HepG2 (cell line): Measurements from ENCODE around the gene CLIC1. TPM values are rescaled to one million over a fixed set of nuclear protein-coding genes. Genes with fewer than 3 reads are reported as not detected.

Source experiments
- ERF ChIP-seq: IDR thresholded peaks from 2 replicates; pipeline ENCODE4 v1.6.1; 2018; ENCODE audit warnings: missing biosample characterization, missing genetic modification reagents
- IKZF1 ChIP-seq: fragments of 450-650 bp; IDR thresholded peaks from 2 replicates; pipeline ENCODE4 v1.7.1; 2016
- MTA1 ChIP-seq: sonication (generic); formaldehyde crosslinking; IDR thresholded peaks from 2 replicates; pipeline ENCODE4 v1.4.0; 2020; ENCODE audit warnings: missing genetic modification reagents, mild to moderate bottlenecking, borderline replicate concordance
- NFAT5 ChIP-seq: sonication (generic); formaldehyde crosslinking; IDR thresholded peaks from 2 replicates; pipeline ENCODE4 v1.4.0; 2020; ENCODE audit warnings: missing genetic modification reagents
- NFYB ChIP-seq: sonication (generic); formaldehyde crosslinking; IDR thresholded peaks from 2 replicates; pipeline ENCODE4 v1.4.0; 2020; ENCODE audit warnings: missing genetic modification reagents
- PCBP1 ChIP-seq: fragments of 200-400 bp; formaldehyde crosslinking; IDR thresholded peaks from 2 replicates; pipeline ENCODE4 v1.6.1; 2017; ENCODE audit warnings: mild to moderate bottlenecking, low read depth, low read length, borderline replicate concordance
- RBM22 ChIP-seq: fragments of 200-400 bp; formaldehyde crosslinking; optimal IDR thresholded peaks from 2 replicates; pipeline ENCODE3; 2017; ENCODE audit warnings: mild to moderate bottlenecking, low read length, moderate library complexity
- ZBTB34 ChIP-seq: sonication (generic); formaldehyde crosslinking; IDR thresholded peaks from 2 replicates; pipeline ENCODE4 v1.8.0; 2022; ENCODE audit warnings: mild to moderate bottlenecking, missing genetic modification reagents
- ZC3H4 ChIP-seq: sonication (generic); formaldehyde crosslinking; IDR thresholded peaks from 2 replicates; pipeline ENCODE4 v1.4.0; 2020; ENCODE audit warnings: missing genetic modification reagents, borderline replicate concordance
- ZFX ChIP-seq: sonication (generic); formaldehyde crosslinking; IDR thresholded peaks from 2 replicates; pipeline ENCODE4 v1.4.0; 2020; ENCODE audit warnings: mild to moderate bottlenecking, low read depth, missing genetic modification reagents, moderate library complexity
- ZMAT3 ChIP-seq: sonication (generic); formaldehyde crosslinking; conservative IDR thresholded peaks from 2 replicates; pipeline ENCODE4 v1.7.0; 2021; ENCODE audit warnings: missing genetic modification reagents
- polyA plus RNA-seq, 8 experiments: library from polyadenylated mRNA; depleted of rRNA in 3 of 8; stranded (reverse) in 7 of 8; unstranded in 1 of 8; fragments of >200 nt; fragmentation: Illumina TruSeq in 4 of 8; extraction: Trizol in 4 of 8; gene quantifications; 2 replicates each; pipeline versions ENCODE4 v1.2.1 to v1.2.3, GENCODE V29; 2011 to 2016; ENCODE audit warnings: low read depth in 4 of 8, missing spikeins in 1 of 8, mixed read lengths in 1 of 8; ENCODE audit not compliant: insufficient read depth in 1 of 8
- total RNA-seq, 5 experiments: library from RNA; depleted of rRNA; stranded (reverse); fragments of >200 nt; fragmentation: Illumina TruSeq; extraction: Trizol; gene quantifications; 2 replicates each; pipeline ENCODE4 v1.2.3, GENCODE V29; 2016; ENCODE audit warnings: low read depth in 1 of 5
- TF ChIP-seq, protein P1 (sequence below): sonication (generic); formaldehyde crosslinking; IDR thresholded peaks from 2 replicates; pipeline ENCODE4 v1.5.0; 2020; ENCODE audit warnings: mild to moderate bottlenecking, missing genetic modification reagents, borderline replicate concordance
- TF ChIP-seq, protein P2 (sequence below): sonication (generic); formaldehyde crosslinking; IDR thresholded peaks from 2 replicates; pipeline ENCODE4 v1.4.0; 2020; ENCODE audit warnings: missing genetic modification reagents
- TF ChIP-seq, protein P3 (sequence below): sonication (generic); formaldehyde crosslinking; IDR thresholded peaks from 2 replicates; pipeline ENCODE4 v1.5.0; 2020; ENCODE audit warnings: mild to moderate bottlenecking, missing genetic modification reagents

CLIC1 gene
- total and polyA plus RNA-seq, 2 of the 13 experiments (the other 11 are each of a cell fraction or from before 2014, with no cell fraction given), result 602 to 891 TPM

DNA sequence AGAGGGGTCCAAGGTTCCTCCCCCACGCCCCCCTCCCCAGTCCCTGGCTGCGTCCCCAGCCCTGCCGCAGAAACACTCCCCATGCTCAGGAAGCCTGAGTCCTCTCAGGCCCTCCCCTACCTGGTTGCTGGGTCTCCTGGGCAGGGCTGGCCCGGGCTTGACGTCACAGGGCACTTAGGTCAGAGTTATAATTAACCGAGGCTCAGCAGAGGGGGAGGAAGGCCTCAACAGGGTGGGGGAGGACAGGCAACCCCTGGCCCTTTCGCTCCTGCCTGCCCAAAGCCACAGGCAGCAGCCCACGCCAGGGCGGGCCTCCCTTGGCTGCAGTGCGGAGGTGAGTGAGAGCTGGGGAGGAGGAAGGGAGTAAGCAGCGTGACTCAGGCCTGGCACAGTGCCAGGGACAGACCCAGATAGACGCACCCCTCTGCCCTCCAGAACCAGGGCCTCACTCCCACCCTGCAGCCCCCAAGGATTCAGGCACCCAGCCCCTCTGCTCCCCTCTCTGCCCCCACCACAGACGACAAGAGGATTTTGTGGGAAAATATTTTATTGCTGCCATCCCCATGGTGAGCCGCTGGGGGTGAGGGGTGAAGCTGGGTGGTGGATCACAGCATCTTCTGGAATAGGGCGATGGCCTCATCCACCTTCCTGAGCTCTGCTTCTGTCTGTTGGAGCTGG is 40.8 kb upstream of the CLIC1 start, which contains the start of gene VWA7 (continued):
- TF ChIP-seq, protein P1, sequence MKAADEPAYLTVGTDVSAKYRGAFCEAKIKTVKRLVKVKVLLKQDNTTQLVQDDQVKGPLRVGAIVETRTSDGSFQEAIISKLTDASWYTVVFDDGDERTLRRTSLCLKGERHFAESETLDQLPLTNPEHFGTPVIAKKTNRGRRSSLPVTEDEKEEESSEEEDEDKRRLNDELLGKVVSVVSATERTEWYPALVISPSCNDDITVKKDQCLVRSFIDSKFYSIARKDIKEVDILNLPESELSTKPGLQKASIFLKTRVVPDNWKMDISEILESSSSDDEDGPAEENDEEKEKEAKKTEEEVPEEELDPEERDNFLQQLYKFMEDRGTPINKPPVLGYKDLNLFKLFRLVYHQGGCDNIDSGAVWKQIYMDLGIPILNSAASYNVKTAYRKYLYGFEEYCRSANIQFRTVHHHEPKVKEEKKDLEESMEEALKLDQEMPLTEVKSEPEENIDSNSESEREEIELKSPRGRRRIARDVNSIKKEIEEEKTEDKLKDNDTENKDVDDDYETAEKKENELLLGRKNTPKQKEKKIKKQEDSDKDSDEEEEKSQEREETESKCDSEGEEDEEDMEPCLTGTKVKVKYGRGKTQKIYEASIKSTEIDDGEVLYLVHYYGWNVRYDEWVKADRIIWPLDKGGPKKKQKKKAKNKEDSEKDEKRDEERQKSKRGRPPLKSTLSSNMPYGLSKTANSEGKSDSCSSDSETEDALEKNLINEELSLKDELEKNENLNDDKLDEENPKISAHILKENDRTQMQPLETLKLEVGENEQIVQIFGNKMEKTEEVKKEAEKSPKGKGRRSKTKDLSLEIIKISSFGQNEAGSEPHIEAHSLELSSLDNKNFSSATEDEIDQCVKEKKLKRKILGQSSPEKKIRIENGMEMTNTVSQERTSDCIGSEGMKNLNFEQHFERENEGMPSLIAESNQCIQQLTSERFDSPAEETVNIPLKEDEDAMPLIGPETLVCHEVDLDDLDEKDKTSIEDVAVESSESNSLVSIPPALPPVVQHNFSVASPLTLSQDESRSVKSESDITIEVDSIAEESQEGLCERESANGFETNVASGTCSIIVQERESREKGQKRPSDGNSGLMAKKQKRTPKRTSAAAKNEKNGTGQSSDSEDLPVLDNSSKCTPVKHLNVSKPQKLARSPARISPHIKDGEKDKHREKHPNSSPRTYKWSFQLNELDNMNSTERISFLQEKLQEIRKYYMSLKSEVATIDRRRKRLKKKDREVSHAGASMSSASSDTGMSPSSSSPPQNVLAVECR (CRISPR knock-in tag), result peak; percentile 84; the same call in 1 of the 2 replicates
- TF ChIP-seq, protein P2, sequence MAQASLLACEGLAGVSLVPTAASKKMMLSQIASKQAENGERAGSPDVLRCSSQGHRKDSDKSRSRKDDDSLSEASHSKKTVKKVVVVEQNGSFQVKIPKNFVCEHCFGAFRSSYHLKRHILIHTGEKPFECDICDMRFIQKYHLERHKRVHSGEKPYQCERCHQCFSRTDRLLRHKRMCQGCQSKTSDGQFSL (CRISPR knock-in tag), result peak; percentile 16; the same call in 1 of the 2 replicates
- TF ChIP-seq ZC3H4 (CRISPR knock-in tag) (no peak; the same call in 1 of the 2 replicates), ERF (peak; percentile 77), ZBTB34 (CRISPR knock-in tag) (no peak), NFYB (no peak), IKZF1 (no peak), MTA1 (CRISPR knock-in tag) (no peak; the same call in 1 of the 2 replicates), PCBP1 (peak; percentile 76), ZMAT3 (CRISPR knock-in tag) (0 out of 2 replicates have a peak, but pooled peaks have one; percentile 23), RBM22 (peak; percentile 98), ZFX (CRISPR knock-in tag) (peak; percentile 80), NFAT5 (CRISPR knock-in tag) (no peak)
- TF ChIP-seq, protein P3, sequence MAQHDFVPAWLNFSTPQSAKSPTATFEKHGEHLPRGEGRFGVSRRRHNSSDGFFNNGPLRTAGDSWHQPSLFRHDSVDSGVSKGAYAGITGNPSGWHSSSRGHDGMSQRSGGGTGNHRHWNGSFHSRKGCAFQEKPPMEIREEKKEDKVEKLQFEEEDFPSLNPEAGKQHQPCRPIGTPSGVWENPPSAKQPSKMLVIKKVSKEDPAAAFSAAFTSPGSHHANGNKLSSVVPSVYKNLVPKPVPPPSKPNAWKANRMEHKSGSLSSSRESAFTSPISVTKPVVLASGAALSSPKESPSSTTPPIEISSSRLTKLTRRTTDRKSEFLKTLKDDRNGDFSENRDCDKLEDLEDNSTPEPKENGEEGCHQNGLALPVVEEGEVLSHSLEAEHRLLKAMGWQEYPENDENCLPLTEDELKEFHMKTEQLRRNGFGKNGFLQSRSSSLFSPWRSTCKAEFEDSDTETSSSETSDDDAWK (CRISPR knock-in tag), result no peak
